CD4-positive, alpha-beta T cell treated with Interleukin-4 for 1 hour (primary cell): ENCODE results near the gene IL17RA.
A peak's percentile ranks its signal among the peaks of the same experiment; 100 is the strongest.
"Not testable (repeated sequence)": the region's sequence is repeated elsewhere in the genome, so short reads cannot be mapped to it uniquely, and the experiment has no call there.

ENCODE experiments used
- DNase-seq, 2 donors: peaks; one replicate each; pipeline ENCODE4 v3.0.0-alpha.2; 2020 to 2022

Gene IL17RA

GRCh38 chr22:17120711-17121232 is 36.0 kb downstream of the IL17RA start:
- DNase-seq, result no peak

DNA sequence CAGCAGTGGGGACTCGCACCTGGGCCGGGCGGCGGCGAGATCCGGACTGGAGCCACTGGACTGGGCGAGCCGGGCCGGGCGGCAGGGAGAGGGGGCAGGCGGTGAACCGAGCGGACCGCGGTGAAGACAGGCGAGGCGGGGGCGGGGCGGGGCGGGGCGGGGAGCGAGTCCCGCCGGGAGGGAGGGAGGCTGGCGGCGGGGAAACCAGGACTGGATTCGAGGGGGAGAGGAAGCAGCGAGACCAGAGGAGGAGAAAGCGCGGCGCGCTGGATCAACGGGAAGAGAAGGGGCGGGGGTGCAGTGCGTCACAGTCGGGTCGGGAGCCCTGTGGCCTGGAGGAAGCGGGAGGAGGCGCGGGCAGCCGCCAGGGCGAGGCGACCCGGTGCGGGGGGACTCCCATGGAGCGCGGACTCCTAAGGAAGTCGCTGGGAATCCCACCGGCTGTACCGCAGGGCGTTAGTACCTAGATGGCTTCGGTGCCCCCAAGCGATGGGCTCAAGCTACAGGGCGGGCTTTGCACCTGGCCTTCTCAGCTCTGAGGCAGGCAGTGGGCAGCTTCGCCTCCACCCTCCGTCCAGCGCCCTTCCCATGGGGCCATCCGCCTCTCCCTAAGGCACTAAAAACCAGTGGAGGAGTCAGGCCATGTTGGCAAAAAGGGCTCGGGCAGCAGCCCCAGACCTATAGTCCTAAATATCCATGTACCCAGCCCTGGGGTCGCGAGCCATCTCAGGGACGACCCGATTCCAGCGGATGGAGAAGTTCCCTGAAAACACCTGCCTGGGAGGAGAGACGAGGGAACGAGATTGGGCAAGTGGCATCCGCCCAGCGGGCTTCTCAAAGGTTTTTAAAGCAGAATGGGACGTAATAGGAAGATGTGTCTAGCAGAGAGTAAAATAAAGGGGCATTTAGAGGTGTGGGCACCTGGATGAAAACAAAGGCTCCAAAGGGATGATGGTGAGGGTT is 36.7 kb downstream of the IL17RA start, which contains the start of gene TMEM121B:
Gene TMEM121B, minus strand, starts transcription at position 128 of the 963 bp plus-strand sequence. CDS start 233 bp downstream, outside the sequence.
- DNase-seq, result peak in 1 of 2 donors; percentile 55

DNA sequence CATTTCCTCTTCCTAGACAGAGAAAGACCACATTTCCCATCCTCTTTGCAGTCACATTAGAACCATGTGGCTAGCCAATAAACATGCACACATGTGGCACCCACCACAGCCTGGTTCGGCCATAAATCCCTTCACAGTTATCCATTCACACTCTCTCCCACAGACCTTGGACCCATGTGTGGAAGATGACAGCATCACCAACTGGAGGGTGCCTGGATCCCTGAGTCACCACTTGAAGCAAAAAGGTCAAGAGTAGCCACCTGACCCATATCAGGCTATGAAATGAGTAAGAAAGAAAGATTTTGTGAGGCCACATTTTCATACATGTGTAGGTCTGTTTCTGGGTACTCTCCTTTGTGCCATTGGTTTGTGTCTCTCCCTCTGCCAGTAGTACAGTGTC is 45.4 kb downstream of the IL17RA start:
- no peak for DNase-seq

DNA sequence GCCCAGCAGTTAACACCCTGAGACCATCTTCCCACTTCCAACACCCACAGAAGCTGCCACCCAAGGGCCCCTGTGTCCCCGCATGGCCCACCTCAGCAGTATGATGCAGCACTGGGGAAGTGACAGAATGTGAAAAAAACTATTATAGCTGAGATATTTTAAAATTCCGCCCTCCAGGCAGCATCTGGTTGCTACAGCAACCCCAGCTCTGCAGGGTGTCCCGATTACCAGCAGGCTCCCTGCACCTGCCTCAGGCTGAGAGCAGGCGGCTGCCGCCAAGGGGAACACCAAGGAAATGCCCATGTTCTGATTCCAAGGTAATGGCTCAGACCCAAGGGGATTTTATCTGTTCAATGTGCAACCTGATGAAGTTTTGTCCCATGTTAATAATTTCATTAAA is 46.9 kb downstream of the IL17RA start:
- DNase-seq, result no peak

DNA sequence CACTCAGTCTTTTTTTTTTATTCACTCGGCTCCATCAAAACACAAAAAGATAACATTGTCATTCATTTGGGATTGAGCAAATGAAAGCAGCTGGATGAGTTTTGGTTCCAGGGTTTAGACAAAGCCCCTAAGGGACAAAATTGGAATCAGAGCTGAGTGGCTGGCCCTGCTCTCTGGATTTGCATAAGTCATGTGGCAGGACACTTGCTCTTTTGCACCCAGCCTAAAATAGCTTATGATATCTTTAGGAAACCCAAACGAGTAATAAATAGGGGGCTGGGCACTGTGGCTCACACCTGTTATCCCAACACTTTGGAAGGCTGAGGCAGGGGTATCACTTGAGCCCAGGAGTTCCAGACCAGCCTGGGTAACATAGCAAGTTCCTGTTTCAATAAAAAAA is 47.3 kb downstream of the IL17RA start:
- no peak for DNase-seq

- no peak for DNase-seq
Measured at GRCh38 chr22:17133137-17133536, 48.3 kb downstream of the IL17RA start.

GRCh38 chr22:17135153-17135760 is 50.5 kb downstream of the IL17RA start:
- DNase-seq, result no peak

DNA sequence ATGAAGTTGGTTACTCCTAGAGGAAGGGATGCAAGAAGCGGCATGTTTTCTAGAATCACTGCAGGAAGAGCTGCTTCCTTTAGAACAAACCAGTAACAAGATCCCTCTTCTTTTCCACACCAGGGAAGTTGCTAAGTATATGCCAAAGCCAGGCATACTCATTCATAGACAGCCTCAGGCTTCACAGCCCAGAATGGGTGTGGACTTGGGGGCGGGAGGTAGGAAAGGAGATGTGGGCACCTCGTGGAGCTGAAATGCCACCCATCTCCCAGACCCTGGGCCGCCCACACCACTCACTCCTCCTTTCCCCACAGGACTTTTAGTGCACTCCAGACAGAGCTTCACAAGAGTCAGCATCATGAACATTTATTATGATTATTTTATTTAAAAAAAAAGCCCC is 52.4 kb downstream of the IL17RA start:
- no peak for DNase-seq

GRCh38 chr22:17137861-17138425 is 53.1 kb downstream of the IL17RA start:
- no peak for DNase-seq

DNA sequence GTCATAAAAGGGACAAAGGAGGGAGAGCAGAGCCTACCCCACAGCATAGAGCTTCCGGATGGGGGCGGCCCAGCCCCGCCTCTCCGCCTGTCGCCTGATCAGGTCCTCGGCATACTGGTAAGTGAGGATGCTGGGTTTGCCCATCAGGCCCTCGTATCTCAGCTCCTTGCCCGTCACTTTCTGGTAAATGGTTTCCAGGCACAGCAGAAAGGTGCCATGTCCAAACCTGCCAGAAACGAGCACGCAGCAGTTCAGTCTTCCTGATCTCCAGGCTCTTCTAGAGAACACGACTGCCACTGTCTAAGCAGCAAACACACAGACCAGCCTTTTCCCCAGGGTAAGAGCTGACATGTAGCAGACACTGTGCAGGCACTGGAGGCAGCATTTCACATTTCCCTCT is 53.7 kb downstream of the IL17RA start:
- no peak for DNase-seq

DNA sequence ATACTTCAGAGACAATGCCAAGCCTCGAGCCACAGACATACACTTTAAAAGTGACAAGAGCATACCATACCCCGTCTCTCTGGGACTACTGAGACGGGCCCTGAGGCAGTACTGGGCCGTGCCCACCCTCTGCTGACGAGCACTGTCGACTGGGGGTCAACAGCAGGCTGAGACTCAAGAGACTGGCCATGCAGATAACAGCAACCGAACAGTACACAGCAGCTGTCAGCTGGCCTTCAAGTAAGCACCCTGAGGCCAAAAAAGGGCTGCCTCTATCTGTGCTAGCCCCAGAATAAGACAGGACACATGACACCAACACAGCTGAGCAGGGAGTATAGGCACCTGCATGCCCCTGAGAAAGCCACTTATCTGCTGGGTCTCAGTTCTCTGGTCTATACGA is 55.2 kb downstream of the IL17RA start:
- DNase-seq, result no peak

- DNase-seq, result no peak
Measured at GRCh38 chr22:17140826-17141766, 56.3 kb downstream of the IL17RA start.

DNA sequence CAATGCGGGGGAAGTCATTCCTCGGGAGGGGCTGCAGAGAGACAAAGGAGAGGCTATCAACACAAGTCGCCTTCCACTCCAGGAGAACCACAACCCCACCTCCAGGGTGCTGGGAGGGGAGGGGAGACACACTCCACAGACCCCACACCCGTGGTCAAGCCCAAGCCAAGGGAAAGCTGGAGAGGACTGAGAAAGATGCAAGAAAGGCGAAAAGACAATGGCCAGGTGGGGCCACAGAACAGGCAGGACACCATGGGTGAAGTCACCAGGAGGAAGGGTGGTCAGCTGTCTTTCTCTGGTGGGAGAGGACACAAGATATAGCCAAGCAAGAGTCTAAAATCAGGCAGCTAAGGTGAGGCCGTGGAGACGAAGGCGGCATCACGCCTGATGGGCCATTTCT is 58.3 kb downstream of the IL17RA start:
- DNase-seq, result no peak

GRCh38 chr22:17143826-17144225 is 59.0 kb downstream of the IL17RA start:
- DNase-seq, result no peak

- no peak for DNase-seq
Measured at GRCh38 chr22:17145021-17145680, 60.4 kb downstream of the IL17RA start.

DNA sequence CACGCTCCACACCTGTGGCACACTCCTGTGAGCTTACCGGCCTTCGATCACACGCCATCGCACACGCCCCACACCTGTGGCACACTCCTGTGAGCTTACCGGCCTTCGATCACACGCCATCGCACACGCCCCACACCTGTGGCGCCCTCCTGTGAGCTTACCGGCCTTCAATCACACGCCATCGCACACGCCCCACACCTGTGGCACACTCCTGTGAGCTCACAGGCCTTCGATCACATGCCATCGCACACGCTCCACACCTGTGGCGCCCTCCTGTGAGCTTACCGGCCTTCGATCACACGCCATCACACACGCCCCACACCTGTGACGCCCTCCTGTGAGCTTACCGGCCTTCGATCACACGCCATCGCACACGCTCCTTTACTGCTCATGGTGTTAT is 62.7 kb downstream of the IL17RA start:
- DNase-seq, result not testable (repeated sequence)

- no peak for DNase-seq
Measured at GRCh38 chr22:17149076-17149815, 64.4 kb downstream of the IL17RA start.

DNA sequence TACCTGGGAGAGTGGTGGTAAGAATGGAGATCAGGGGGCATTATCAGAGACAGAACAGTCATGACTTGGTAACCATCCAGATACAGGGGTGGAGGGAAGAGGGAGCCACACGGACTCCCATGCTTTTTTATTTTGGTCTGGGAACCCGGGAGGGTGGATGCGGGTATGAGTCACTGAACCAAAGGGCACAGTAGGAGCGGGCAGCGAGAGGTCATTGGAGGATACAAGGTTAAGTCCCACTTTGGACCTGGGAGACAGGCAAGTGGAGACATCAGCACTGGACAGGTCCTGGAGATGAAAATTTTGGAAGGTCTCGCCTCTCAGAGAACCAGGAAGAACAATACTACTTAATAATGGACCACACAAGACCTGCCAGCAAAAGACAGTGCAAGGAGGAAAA is 67.5 kb downstream of the IL17RA start:
- DNase-seq, result no peak

DNA sequence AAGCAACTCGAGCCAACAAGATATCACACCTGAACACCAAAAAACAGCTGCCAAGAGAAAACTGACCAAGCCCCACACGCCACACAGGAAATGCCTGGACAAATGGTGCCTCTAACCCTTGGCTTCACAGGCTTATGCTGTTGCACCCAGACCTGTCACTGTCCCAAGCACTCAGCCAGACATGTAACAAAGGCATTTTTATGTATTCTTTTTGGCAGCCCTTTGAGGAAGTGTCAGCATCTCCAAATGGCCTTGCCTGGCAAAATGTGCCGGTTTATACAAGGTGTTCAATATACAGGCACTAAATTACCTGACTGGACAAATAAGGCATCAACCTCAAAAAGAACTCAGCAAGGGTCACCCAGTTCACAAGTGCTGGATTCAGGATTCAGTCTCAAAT is 68.2 kb downstream of the IL17RA start:
- no peak for DNase-seq

- DNase-seq, result no peak
Measured at GRCh38 chr22:17155941-17156340, 71.1 kb downstream of the IL17RA start.

- no peak for DNase-seq
Measured at GRCh38 chr22:17157714-17158113, 72.9 kb downstream of the IL17RA start.
